K562 (cell line): ENCODE data around the gene NEU1. TPM values are rescaled to one million over a fixed set of nuclear protein-coding genes. Genes with fewer than 3 reads are reported as not detected.

ENCODE experiments used
- ARHGAP35 ChIP-seq: fragments of 450-650 bp; IDR thresholded peaks from 2 replicates; pipeline ENCODE4 v1.6.1; 2018; ENCODE audit not compliant: partially characterized antibody
- ARNT ChIP-seq, 2 experiments: fragments of 450-650 bp; IDR thresholded peaks; 2 replicates each; pipeline ENCODE4 v1.6.1; 2016; ENCODE audit warnings: mild to moderate bottlenecking in 1 of 2
- CAMTA2 ChIP-seq: fragments of 250-450 bp; sonication (Bioruptor Pico); conservative IDR thresholded peaks from 2 replicates; pipeline ENCODE4 v1.5.1; 2022
- E2F3 ChIP-seq: fragments of 250-450 bp; sonication (Bioruptor Pico); IDR thresholded peaks from 2 replicates; pipeline ENCODE4 v1.4.0; 2020; ENCODE audit warnings: mild to moderate bottlenecking
- EGR1 ChIP-seq: fragments of 450-650 bp; conservative IDR thresholded peaks from 2 replicates; pipeline ENCODE4 v1.6.1; 2017; ENCODE audit warnings: mild to moderate bottlenecking
- EHMT2 ChIP-seq: fragments of 450-650 bp; IDR thresholded peaks from 2 replicates; pipeline ENCODE4 v1.6.1; 2018; ENCODE audit warnings: antibody characterized with exemption
- FOSL1 ChIP-seq: fragments of 200-800 bp; sonication (Bioruptor generic); conservative IDR thresholded peaks from 2 replicates; pipeline ENCODE4 v1.6.1; 2016; ENCODE audit warnings: missing genetic modification characterization, missing compliant biosample characterization
- GTF2A2 ChIP-seq: IDR thresholded peaks from 2 replicates; pipeline ENCODE4 v1.6.1; 2016; ENCODE audit warnings: mild to moderate bottlenecking, missing genetic modification characterization, missing compliant biosample characterization
- HDAC8 ChIP-seq: fragments of 450-650 bp; IDR thresholded peaks from 2 replicates; pipeline ENCODE4 v1.6.1; 2016; ENCODE audit warnings: mild to moderate bottlenecking, missing genetic modification characterization, moderate library complexity, missing compliant biosample characterization
- MECOM ChIP-seq: fragments of 250-450 bp; sonication (Bioruptor Pico); IDR thresholded peaks from 2 replicates; pipeline ENCODE4 v1.8.0; 2022; ENCODE audit warnings: inconsistent platforms
- NFE2 ChIP-seq: IDR thresholded peaks from 2 replicates; pipeline ENCODE4 v1.6.1; 2014; ENCODE audit warnings: antibody characterized with exemption, low read depth
- NFIX ChIP-seq: fragments of 250-450 bp; sonication (Bioruptor Pico); IDR thresholded peaks from 2 replicates; pipeline ENCODE4 v1.4.0; 2020; ENCODE audit warnings: low read depth, mild to moderate bottlenecking, moderate library complexity
- NR0B1 ChIP-seq: fragments of 450-650 bp; IDR thresholded peaks from one replicate; pipeline ENCODE4 v1.6.1; 2018; ENCODE audit warnings: mild to moderate bottlenecking, moderate library complexity; ENCODE audit not compliant: partially characterized antibody
- RNF219 ChIP-seq: fragments of 250-450 bp; sonication (Bioruptor Pico); IDR thresholded peaks from 2 replicates; pipeline ENCODE4 v1.5.0; 2022; ENCODE audit warnings: mild to moderate bottlenecking
- SP1 ChIP-seq: sonication (generic); formaldehyde crosslinking; IDR thresholded peaks from 2 replicates; pipeline ENCODE4 v1.8.1; 2022; ENCODE audit warnings: mild to moderate bottlenecking, missing genetic modification reagents
- TBL1XR1 ChIP-seq, 2 experiments: IDR thresholded peaks; 2 replicates each; pipeline ENCODE4 v1.6.1; 2012; ENCODE audit warnings: improper control_type of control experiment in 2 of 2, low read length in 2 of 2, mild to moderate bottlenecking in 1 of 2
- ZBED1 ChIP-seq: IDR thresholded peaks from 2 replicates; pipeline ENCODE4 v1.6.1; 2014
- ZBTB12 ChIP-seq: fragments of 250-450 bp; sonication (Bioruptor Pico); IDR thresholded peaks from 2 replicates; pipeline ENCODE4 v1.4.0; 2020
- ZHX1 ChIP-seq: fragments of 150-350 bp; conservative IDR thresholded peaks from 2 replicates; pipeline ENCODE4 v1.6.1; 2014; ENCODE audit warnings: low read length
- ZNF12 ChIP-seq: sonication (generic); formaldehyde crosslinking; IDR thresholded peaks from 2 replicates; pipeline ENCODE4 v1.4.0; 2020; ENCODE audit warnings: mild to moderate bottlenecking, missing genetic modification reagents
- ZNF217 ChIP-seq: sonication (generic); formaldehyde crosslinking; IDR thresholded peaks from 2 replicates; pipeline ENCODE4 v1.8.0; 2022; ENCODE audit warnings: mild to moderate bottlenecking, missing genetic modification reagents
- ZNF232 ChIP-seq: sonication (generic); formaldehyde crosslinking; IDR thresholded peaks from 2 replicates; pipeline ENCODE4 v1.8.0; 2022; ENCODE audit warnings: mild to moderate bottlenecking, missing genetic modification reagents
- ZNF280A ChIP-seq: fragments of 450-650 bp; IDR thresholded peaks from 2 replicates; pipeline ENCODE4 v1.6.1; 2018; ENCODE audit warnings: mild to moderate bottlenecking, low read depth; ENCODE audit not compliant: partially characterized antibody
- ZNF785 ChIP-seq: fragments of 250-450 bp; sonication (Bioruptor Pico); IDR thresholded peaks from 2 replicates; pipeline ENCODE4 v1.4.0; 2020; ENCODE audit warnings: mild to moderate bottlenecking
- polyA plus RNA-seq, 8 experiments: library from polyadenylated mRNA; depleted of rRNA in 4 of 8; stranded (reverse) in 5 of 8; unstranded in 3 of 8; fragments of >200 nt; fragmentation: Nextera tagmentation in 2 of 8; fragmentation: Illumina TruSeq in 1 of 8; extraction: Ambion mirVana in 2 of 8; extraction: Trizol in 1 of 8; gene quantifications; 2 replicates each; pipeline versions ENCODE4 v1.2.1 to v1.2.3, GENCODE V29; 2011 to 2014; ENCODE audit warnings: inconsistent platforms in 1 of 8, missing spikeins in 1 of 8
- total RNA-seq, 7 experiments: library from RNA; depleted of rRNA in 6 of 7; stranded (reverse); fragments of >200 nt in 6 of 7; fragmentation: Illumina TruSeq in 2 of 7; extraction: Trizol in 2 of 7; gene quantifications; 2 replicates each; pipeline versions ENCODE4 v1.2.1 to v1.2.3, GENCODE V29; 2011 to 2021; ENCODE audit warnings: low replicate concordance in 1 of 7

NEU1 gene
- total and polyA plus RNA-seq, 9 of the 15 experiments (the other 6 are each of a cell fraction or from before 2014, with no cell fraction given): 14.8 to 67.8 (median 51.0) TPM

- TF ChIP-seq ZBTB12 (CRISPR knock-in tag): peak; percentile 52; the same call in 1 of the 2 replicates
- no peak for TF ChIP-seq EHMT2
- TF ChIP-seq GTF2A2 (tag): no peak
- TF ChIP-seq EGR1: peak; percentile 97
- no peak for TF ChIP-seq NR0B1
- TF ChIP-seq ZHX1: no peak
- TF ChIP-seq ZNF785 (CRISPR knock-in tag): no peak
- TF ChIP-seq SP1 (CRISPR knock-in tag): no peak
- TF ChIP-seq MECOM (CRISPR knock-in tag): no peak
- TF ChIP-seq ZBED1: no peak
- peak in 1 of 2 experiments; percentile 75; a peak in 1 of 4 replicates for TF ChIP-seq ARNT (IDR thresholded peaks at IDR 0.05)
- peak; percentile 60; the same call in 1 of the 2 replicates for TF ChIP-seq E2F3 (CRISPR knock-in tag)
- no peak; a peak in 1 of 4 replicates for TF ChIP-seq TBL1XR1 (IDR thresholded peaks at IDR 0.05; ENCODE audit: low read length in 2 of 2)
- no peak for TF ChIP-seq ZNF12 (CRISPR knock-in tag)
- TF ChIP-seq NFIX (CRISPR knock-in tag): no peak
- no peak for TF ChIP-seq ZNF280A
- TF ChIP-seq RNF219 (CRISPR knock-in tag): no peak
- TF ChIP-seq ZNF232 (CRISPR knock-in tag): no peak
- TF ChIP-seq HDAC8: no peak
- TF ChIP-seq CAMTA2 (CRISPR knock-in tag): no peak
- TF ChIP-seq NFE2: no peak
- no peak for TF ChIP-seq FOSL1
- TF ChIP-seq ZNF217 (CRISPR knock-in tag): no peak
- TF ChIP-seq ARHGAP35: no peak
These were observed 48.0 kb downstream of the NEU1 start (continued) for GRCh38 chr6:31814677-31815024.
